GM19438 (cell line): ENCODE data around the gene KATNB1.
"Not testable (repeated sequence)": the region's sequence is repeated elsewhere in the genome, so short reads cannot be mapped to it uniquely, and the experiment has no call there.

Experiments used
- ATAC-seq: cut with Tn5 transposase; IDR thresholded peaks from one replicate; pipeline ENCODE4 v1.9.1; 2021; ENCODE audit warnings: low read depth; ENCODE audit not compliant: unreplicated experiment

The KATNB1 gene

DNA sequence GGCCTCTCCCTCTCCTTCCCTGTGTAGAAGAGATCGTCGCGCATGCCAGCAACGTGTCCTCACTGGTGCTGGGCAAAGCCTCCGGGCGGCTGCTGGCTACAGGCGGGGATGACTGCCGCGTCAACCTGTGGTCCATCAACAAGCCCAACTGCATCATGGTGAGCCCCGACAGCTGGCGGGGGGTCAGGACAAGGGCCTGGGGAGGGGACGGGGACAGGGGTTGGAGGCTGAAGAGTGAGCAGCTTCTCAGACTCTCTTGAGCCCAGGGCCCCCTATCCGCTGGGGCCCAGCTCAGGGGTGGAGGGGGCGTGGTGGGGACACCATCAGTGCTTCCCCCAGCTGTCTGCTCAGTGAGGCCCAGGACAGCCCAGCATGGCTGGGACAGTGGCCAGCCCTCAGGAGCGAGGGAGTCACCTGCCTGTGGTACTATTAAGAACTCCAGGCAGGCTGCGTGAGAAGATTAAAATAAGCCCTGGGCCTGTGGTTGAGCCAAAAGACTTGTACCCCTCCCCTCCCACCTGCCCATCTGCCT, 6.2 kb downstream of the KATNB1 start:
- no peak for ATAC-seq

DNA sequence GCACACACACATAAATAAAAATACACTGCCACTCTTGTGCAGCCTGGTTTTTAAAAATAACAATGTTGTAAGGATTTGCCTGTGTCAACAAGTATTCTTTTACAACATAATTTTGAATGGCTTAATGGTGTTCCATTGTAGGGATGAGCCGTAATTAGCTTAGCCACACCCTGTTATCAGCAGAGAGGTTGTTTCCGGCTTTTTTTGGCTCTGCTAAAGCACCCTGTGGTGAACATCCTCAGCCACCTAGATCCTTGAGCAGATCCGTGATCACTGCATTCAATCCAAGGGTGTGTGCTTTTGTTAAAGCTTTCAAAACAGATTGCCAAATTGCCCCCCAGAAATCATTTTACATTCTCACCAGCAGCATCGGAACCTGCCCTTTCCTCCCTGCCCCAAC, 7.0 kb downstream of the KATNB1 start:
- no peak for ATAC-seq

DNA sequence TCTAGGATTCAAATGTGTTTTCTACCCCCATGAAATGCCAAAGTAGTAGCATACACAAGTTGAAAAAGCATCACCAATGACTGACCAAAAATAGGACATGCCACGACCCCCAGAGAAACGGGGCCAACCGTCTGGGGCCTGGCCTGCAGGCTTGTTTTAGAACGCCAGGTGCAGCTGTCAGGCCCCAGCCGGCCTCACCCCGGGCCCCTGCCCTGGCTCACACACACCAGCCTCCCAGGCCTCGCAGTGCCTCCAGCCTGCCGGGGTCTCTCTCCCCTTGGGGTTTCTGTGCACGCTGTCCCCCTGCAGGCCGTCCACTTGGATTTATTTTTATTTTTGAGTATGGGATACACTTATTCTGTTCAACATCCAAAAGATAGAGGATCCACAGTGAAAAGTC, 7.9 kb downstream of the KATNB1 start:
- ATAC-seq: no peak

DNA sequence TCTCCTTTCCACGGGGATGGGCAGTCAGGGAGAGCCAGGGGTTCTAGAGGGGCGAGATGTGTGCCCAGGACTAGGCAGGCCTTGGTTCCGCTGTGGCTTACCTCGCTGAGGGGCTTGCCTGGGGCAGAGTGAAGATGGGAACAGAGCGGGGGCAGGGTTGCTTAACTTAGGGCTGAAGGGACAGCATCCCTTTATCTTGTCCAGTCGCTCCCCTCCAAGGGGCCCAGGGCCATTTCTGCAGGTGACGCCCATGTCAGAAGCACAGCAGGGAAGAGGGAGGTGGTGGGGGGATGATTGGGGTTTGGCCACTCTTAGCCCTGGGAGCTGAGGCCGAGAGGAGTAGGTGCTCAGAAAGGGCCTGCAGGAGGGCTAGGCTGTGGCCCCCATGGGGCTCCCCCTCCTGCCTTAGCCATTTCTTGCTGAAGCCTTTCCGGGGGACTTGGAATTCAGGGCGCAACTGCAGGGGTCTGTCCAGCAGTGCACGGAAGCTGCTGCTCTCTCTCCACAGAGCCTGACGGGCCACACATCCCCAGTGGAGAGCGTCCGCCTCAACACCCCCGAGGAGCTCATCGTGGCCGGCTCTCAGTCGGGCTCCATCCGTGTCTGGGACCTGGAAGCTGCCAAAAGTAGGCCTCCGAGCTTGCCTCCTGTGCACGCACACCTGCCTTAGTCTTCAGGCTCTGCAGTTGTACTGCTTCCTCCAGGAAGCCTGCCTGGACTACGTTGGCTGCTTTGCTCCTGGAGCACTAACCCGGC, 8.5 kb downstream of the KATNB1 start:
- no peak for ATAC-seq

DNA sequence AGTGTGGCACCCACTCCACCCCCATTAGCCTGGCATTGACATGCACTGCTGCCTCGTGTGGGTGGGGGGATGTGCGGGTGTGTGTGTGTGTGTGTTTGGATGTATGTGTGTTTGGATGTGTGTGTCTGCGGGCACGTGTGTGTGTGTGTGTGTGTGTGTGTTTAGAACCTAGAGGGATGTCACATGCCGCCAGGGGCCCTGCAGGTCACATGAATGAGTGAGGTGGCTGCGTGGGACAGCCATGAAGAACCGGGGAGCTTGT, 9.0 kb downstream of the KATNB1 start:
- ATAC-seq: no peak

DNA sequence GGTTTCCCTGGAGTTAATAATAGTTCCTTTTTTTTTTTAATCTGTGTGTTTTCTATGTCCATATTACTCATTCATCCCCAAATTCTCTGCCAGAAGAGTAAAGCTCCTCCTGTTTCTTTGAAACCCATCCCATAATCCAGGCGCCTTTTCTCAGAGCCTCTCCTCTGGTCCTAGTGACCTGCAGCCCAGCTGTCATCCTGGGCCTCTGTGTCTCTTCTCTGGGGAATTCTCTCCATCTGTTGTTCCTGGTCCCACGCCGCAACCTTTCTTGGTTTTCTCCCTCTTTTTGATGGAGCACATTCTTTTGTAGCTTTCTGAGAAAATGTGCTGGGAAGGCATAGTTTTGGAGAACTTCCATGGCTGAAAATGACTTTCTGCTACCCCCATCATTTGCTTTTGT, 10.2 kb downstream of the KATNB1 start:
- ATAC-seq: no peak

DNA sequence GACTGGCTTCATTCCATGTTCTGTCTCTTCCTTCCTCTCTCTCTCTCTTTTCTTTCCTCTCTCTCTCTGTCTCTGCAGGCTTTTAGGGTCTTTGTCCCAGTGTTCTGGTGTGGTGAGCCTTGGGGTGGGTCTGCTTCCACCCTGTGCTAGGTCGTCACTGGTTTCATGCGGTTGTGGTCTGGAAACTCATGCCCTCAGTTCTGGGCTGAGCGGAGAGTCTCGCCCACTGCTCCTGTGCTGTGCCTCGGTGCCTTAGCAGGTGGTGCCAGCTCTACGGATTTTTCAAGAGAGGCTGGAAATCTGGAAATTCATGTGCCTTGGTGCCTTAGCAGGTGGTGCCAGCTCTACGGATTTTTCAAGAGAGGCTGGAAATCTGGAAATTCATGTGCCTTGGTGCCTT, 10.7 kb downstream of the KATNB1 start:
- not testable (repeated sequence) for ATAC-seq

DNA sequence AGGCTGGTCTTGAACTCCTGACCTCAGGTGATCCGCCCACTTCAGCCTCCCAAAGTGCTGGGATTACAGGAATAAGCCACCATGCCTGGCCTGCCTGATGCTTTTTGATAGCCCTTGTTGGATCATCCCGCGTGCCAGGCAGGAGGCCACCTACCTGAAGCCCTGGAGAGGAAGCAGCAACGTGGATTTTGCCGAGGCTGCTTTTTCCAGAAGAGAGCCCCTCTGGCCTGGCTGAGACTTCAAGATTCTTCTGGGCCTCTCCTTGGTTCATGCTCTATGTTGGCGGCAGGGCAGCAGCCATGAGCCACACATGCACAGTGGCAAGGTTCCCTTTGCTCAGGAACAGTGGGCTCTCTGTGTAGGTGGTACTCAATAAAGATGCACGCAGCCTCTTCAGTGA, 11.5 kb downstream of the KATNB1 start:
- ATAC-seq: no peak

DNA sequence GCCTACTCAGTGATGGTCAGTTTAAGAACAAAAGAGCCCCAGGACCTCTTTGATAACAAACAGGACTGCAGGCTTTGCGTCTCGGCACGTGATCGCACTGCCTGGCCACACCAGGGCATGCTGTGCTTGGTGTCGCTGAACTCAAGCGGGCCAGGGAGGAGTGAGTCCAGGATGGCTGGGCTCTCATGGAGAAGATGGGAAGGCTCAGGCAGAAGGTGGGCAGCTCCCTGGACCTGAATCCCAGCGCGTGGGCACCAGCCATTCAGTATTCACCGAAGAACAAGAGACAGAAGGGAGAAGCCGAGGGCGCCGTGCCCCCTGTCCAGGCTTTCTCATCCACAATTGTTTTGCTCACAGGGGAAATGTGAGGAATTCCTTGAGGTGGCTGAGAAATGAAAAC, 11.9 kb downstream of the KATNB1 start:
- no peak for ATAC-seq

DNA sequence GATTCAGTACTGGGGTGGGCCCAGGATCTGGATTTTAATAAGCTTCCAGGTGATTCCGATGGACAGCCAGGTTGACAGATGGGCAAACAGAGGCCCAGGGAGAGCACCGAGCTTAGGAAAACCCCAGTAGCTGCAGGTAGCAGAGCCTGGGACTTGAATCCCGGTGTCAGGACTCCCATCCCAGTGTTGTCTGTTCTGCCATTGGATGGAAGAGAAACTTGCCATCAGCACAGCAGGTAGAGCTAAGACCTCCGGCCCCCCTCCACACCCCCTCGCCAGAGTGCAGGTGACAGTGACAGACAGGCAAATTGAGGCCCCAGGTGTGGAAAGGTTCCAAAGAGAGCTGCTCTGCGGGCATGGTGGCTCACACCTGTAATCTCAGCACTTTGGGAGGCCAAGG, 12.4 kb downstream of the KATNB1 start:
- ATAC-seq: no peak

DNA sequence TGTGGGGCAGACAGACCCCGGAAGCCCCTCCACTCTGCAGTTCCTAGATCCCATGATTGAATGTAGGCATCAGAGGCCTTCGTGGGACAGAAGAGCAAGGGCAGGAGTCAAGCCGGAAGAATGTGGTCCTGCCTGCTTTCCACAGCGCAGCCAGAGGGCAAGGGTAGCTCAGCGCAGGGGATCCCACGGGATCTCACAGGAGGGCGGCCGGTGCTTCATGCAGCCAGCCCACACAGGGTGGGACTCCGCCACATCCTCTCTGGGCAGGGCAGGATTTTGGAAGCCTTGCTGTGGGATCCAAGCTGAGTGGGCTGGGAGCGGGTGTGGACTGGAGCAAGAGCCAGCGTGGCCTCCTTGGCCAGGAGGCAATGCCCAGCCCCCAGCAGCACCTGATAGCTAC, 13.0 kb downstream of the KATNB1 start:
- no peak for ATAC-seq

DNA sequence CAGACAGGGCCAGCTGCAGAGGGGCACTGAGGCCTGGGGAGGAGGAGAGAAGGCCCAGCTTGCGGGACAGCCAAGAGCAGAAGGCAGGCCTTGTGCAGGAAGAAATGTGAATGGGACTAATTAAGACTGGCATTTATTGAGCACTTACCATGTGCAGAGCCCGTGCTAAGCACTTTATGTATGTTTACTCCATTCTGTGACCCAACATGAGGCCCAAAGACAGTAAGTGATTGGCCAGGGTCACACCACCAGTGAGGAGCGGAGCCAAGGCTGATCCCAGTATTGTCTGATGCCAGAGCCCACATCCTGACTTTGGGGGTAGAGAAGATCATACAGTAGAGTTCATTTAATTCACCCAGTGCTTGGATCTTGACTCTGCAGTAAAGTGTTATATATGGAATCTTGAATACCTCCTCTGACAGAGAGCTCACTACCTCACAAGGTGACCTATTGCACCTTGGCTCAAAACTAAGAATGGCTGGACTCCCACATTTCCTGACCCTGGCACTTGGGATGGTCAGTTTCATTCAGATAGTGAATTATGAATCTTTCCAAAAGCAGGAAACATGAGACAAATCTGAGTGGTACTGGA, 13.6 kb downstream of the KATNB1 start:
- ATAC-seq: no peak

DNA sequence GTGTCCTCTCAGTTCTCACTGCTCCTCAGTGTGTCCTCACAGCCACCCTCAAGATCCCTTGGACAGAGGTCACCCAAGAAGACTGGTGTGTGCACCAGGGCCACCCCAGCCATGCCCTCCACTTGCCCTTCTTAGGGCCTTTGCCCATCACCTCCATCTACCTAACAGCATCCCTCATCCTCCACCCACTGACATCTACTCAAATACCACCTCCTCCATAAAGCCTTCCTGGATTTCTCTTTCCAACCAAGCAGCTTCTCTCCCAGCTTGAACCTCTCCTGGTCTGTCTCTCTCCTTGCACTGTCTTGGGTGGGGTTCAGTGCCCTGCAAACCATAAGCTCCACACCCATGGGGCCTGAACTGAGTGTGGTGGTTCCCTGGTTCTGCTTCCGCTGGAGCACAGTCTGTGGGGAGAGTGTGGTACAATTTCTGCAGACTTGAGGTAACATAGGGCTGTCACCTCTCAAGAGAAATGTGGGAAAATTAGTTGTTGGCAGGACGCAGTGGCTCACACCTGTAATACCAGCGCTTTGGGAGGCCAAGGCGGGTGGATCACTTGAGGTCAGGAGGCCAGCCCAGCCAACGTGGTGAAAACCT, 14.4 kb downstream of the KATNB1 start:
- no peak for ATAC-seq

DNA sequence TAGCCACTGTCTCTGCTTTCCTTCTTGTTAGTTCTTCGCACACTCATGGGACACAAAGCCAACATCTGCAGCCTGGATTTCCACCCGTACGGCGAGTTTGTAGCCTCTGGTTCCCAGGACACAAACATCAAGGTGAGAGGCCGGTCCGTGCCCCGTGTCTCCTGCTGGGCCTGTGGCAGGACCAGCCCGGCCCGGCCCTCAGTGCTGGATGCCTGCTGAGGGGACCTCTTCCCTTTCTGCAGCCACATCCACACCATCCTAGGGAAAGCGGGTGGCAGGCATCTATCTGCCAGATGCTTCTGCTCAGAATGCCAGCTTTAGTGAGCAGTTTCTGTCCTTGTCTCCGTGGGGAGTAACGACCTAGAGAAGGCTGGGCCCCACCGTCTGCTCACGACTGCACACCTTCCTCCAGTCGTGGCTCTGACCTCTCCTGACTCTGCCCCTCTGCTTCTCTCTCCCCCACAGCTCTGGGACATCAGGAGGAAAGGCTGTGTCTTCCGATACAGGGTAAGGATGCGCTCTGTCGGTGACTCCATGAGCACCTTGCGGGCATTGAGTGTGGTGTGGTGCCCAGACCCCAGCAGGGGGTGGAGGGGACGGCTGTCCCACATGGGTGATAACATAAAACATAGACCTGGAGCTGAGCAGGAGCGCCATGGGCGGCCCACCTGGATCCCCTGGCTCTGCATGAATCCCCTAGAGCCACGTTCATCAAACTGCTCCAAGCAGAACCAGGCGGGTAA, 15.4 kb downstream of the KATNB1 start:
- no peak for ATAC-seq

DNA sequence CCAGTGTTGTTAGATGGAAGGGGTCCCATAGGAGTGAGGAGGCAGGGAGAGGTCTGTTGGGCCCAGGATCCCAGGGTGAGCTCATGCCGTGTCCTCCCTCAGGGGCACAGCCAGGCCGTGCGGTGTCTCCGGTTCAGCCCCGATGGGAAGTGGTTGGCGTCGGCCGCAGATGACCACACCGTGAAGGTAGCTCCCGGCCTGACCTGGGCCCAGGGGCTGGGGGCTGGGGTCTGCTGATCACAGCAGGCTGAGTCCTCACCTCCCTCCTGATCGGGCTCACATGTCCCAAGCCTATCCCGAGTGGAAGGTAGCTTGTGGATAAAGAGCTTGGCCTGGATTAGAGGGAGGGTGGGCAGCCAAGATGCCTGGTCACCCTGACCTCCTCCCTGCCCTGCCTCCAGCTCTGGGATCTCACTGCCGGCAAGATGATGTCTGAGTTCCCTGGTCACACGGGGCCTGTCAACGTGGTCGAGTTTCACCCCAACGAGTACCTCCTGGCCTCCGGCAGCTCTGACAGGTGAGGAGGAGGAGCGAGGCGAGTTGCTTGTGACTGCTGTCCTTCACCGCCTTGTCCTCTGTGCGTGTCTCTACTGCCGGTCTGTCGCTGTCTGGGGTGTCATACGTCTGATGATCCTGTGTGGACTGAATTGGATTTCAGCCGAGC, 16.1 kb downstream of the KATNB1 start:
- no peak for ATAC-seq

DNA sequence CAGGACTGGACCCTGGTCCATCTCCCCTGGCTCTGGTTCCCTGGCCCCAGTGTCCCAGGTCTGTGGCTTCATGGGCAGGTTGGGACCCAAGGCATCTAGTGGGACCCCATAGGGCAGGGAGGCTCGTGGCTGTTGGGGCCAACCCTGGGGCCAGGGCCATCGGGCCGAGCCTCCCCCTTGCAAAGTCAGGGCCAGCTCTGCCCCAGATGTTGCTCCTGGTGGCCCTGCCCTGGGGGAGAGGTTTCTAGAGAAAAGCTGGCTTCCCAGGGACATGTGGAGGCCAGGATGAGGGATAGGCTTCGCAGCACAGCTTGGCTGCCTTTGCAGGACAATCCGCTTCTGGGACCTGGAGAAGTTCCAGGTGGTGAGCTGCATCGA, 16.6 kb downstream of the KATNB1 start:
- ATAC-seq: no peak

DNA sequence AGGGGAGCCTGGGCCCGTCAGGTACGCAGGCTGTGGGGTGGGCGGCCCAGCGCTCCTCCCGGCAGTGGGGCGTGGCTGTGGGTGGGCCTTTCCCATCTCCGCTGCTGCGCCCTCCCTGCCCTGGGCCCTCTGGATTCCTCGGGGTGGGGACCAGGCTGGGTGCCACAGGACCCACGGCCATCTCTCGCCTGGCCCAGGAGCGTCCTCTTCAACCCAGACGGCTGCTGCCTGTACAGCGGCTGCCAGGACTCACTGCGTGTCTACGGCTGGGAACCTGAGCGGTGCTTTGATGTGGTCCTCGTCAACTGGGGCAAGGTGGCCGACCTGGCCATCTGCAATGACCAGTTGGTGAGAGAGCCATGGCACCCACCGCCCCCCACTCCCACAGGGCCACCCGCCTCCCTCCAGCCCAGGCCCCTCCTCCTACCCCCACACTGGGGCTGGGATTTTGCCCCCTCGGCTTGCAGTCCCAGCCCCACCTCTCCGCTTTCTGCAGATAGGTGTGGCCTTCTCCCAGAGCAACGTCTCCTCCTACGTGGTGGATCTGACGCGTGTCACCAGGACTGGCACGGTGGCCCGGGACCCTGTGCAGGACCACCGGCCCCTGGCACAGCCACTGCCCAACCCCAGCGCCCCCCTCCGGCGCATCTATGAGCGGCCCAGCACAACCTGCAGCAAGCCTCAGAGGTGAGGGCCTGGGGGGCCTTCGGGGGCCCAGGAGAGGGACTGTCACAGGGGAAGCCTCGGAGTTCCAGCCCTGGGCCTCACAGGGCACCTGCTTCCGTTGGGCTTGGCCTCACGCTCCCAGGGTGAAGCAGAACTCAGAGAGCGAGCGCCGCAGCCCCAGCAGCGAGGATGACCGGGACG, 17.2 kb downstream of the KATNB1 start:
- ATAC-seq: no peak

DNA sequence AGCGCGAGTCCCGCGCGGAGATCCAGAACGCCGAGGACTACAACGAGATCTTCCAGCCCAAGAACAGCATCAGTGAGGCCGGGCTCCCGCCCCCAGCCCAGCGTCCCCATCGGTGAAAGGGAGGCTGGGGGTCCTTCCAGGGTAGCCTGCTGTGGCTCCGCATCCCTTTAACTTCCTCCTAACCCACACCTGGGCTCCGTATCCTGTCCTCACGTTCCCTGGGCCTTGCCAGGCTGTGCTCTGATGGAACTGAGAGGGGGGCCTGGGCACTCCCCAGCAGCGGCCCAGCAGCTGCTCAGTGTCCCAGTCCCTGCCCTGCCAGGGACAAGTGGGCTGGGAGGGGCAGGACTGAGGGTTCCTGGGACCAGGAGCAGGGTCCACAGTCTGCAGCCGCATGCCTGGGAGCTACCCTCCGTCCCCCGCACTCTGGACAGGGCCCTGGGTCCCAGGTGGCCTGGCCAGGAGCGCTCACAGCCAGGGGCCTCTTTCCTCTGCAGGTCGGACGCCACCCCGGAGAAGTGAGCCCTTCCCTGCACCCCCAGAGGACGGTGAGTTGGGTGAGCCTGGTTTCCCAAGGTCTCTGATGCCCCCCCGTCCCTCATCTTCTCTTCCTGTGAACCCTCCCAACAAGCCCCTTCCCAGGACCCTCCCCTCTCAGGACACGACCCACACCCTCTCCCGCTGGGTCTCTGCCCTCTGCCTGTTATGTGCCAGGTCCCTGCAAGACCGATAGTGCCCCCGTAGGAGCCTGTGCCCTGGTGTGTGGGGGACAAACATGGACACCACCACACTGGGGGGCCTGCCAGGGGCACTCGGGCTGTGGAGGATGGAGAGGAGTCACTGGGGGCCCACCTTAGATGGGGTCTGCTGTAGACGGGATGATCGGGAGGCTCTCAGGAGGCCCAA, 18.1 kb downstream of the KATNB1 start:
- ATAC-seq: no peak
